HepG2 (cell line): ENCODE data around the gene MCC. TPM values are rescaled to one million over a fixed set of nuclear protein-coding genes. Genes with fewer than 3 reads are reported as not detected.

Source experiments
- HNRNPL ChIP-seq: fragments of 200-400 bp; formaldehyde crosslinking; IDR thresholded peaks from 2 replicates; pipeline ENCODE4 v1.6.1; 2017; ENCODE audit warnings: mild to moderate bottlenecking, low read depth, low read length
- ISX ChIP-seq: sonication (generic); formaldehyde crosslinking; conservative IDR thresholded peaks from 2 replicates; pipeline ENCODE4 v1.5.0; 2020; ENCODE audit warnings: missing genetic modification reagents
- MIXL1 ChIP-seq: IDR thresholded peaks from 2 replicates; pipeline ENCODE4 v1.6.1; 2016
- MYNN ChIP-seq: sonication (generic); formaldehyde crosslinking; IDR thresholded peaks from 2 replicates; pipeline ENCODE4 v1.4.0; 2020; ENCODE audit warnings: mild to moderate bottlenecking, low read depth, missing genetic modification reagents
- NCOA2 ChIP-seq: sonication (generic); formaldehyde crosslinking; IDR thresholded peaks from 2 replicates; pipeline ENCODE4 v1.8.0; 2022; ENCODE audit warnings: inconsistent platforms
- SNAI1 ChIP-seq: sonication (generic); formaldehyde crosslinking; IDR thresholded peaks from 2 replicates; pipeline ENCODE4 v1.5.0; 2020; ENCODE audit warnings: mild to moderate bottlenecking, missing genetic modification reagents, borderline replicate concordance
- SP1 ChIP-seq, 2 experiments: fragments of 450-650 bp in 1 of 2; sonication (generic) in 1 of 2; formaldehyde crosslinking in 1 of 2; IDR thresholded peaks; 2 replicates each; pipeline versions ENCODE4 v1.4.0 to v1.6.1; 2016 to 2020; ENCODE audit warnings: missing genetic modification reagents in 1 of 2
- SPEN ChIP-seq: sonication (generic); formaldehyde crosslinking; IDR thresholded peaks from 2 replicates; pipeline ENCODE4 v1.5.1; 2020; ENCODE audit warnings: low read depth, mild to moderate bottlenecking, missing genetic modification reagents
- TBX2 ChIP-seq: sonication (generic); formaldehyde crosslinking; IDR thresholded peaks from 2 replicates; pipeline ENCODE4 v1.5.0; 2020; ENCODE audit warnings: missing genetic modification reagents, mild to moderate bottlenecking, borderline replicate concordance
- THAP7 ChIP-seq: sonication (generic); formaldehyde crosslinking; IDR thresholded peaks from 2 replicates; pipeline ENCODE4 v1.8.1; 2023; ENCODE audit warnings: mild to moderate bottlenecking, missing genetic modification reagents
- YY1 ChIP-seq: IDR thresholded peaks from 2 replicates; pipeline ENCODE4 v1.6.1; 2011; ENCODE audit warnings: low read length, low read depth, moderate library complexity, mild to moderate bottlenecking; ENCODE audit not compliant: insufficient read depth, insufficient replicate concordance
- ZBTB20 ChIP-seq: sonication (generic); formaldehyde crosslinking; IDR thresholded peaks from 2 replicates; pipeline ENCODE4 v1.8.1; 2023; ENCODE audit warnings: missing genetic modification reagents, low read depth, mild to moderate bottlenecking, borderline replicate concordance
- ZBTB34 ChIP-seq: sonication (generic); formaldehyde crosslinking; IDR thresholded peaks from 2 replicates; pipeline ENCODE4 v1.8.0; 2022; ENCODE audit warnings: mild to moderate bottlenecking, missing genetic modification reagents
- ZNF225 ChIP-seq: sonication (generic); formaldehyde crosslinking; IDR thresholded peaks from 2 replicates; pipeline ENCODE4 v1.4.0; 2020; ENCODE audit warnings: mild to moderate bottlenecking, missing genetic modification reagents
- ZNF44 ChIP-seq: sonication (generic); formaldehyde crosslinking; IDR thresholded peaks from 2 replicates; pipeline ENCODE4 v1.5.1; 2020; ENCODE audit warnings: mild to moderate bottlenecking, missing genetic modification reagents
- ZNF616 ChIP-seq: sonication (generic); formaldehyde crosslinking; IDR thresholded peaks from 2 replicates; pipeline ENCODE4 v1.5.0; 2020; ENCODE audit warnings: low read depth, mild to moderate bottlenecking, missing genetic modification reagents
- ZNF761 ChIP-seq: sonication (generic); formaldehyde crosslinking; conservative IDR thresholded peaks from 2 replicates; pipeline ENCODE4 v1.4.0; 2020; ENCODE audit warnings: mild to moderate bottlenecking, missing genetic modification reagents
- ZNF768 ChIP-seq: sonication (generic); formaldehyde crosslinking; IDR thresholded peaks from 2 replicates; pipeline ENCODE4 v1.4.0; 2020; ENCODE audit warnings: missing genetic modification reagents
- polyA plus RNA-seq, 8 experiments: library from polyadenylated mRNA; depleted of rRNA in 3 of 8; stranded (reverse) in 7 of 8; unstranded in 1 of 8; fragments of >200 nt; fragmentation: Illumina TruSeq in 4 of 8; extraction: Trizol in 4 of 8; gene quantifications; 2 replicates each; pipeline versions ENCODE4 v1.2.1 to v1.2.3, GENCODE V29; 2011 to 2016; ENCODE audit warnings: low read depth in 4 of 8, missing spikeins in 1 of 8, mixed read lengths in 1 of 8; ENCODE audit not compliant: insufficient read depth in 1 of 8
- total RNA-seq, 5 experiments: library from RNA; depleted of rRNA; stranded (reverse); fragments of >200 nt; fragmentation: Illumina TruSeq; extraction: Trizol; gene quantifications; 2 replicates each; pipeline ENCODE4 v1.2.3, GENCODE V29; 2016; ENCODE audit warnings: low read depth in 1 of 5
- TF ChIP-seq, protein P1 (sequence below): sonication (generic); formaldehyde crosslinking; IDR thresholded peaks from 2 replicates; pipeline ENCODE4 v1.4.0; 2020; ENCODE audit warnings: mild to moderate bottlenecking, missing genetic modification reagents
- TF ChIP-seq, protein P2 (sequence below): sonication (generic); formaldehyde crosslinking; IDR thresholded peaks from 2 replicates; pipeline ENCODE4 v1.4.0; 2020; ENCODE audit warnings: low read depth, missing genetic modification reagents

Gene MCC
- total and polyA plus RNA-seq, 2 of the 13 experiments (the other 11 are each of a cell fraction or from before 2014, with no cell fraction given) = 0.55 to 2.4 TPM

- TF ChIP-seq ZBTB34 (CRISPR knock-in tag) (no peak), ZNF616 (CRISPR knock-in tag) (peak; percentile 81), THAP7 (CRISPR knock-in tag) (peak; percentile 42; the same call in 1 of the 2 replicates), SPEN (CRISPR knock-in tag) (peak; percentile 76), MYNN (CRISPR knock-in tag) (no peak), SNAI1 (CRISPR knock-in tag) (no peak), YY1 (peak; percentile 91), NCOA2 (CRISPR knock-in tag) (no peak), TBX2 (peak; percentile 80), ZBTB20 (CRISPR knock-in tag) (peak; percentile 32; the same call in 1 of the 2 replicates), ZNF768 (CRISPR knock-in tag) (peak; percentile 75; the same call in 1 of the 2 replicates), HNRNPL (no peak), ZNF44 (CRISPR knock-in tag) (no peak; the same call in 1 of the 2 replicates), ZNF225 (CRISPR knock-in tag) (peak; percentile 84; the same call in 1 of the 2 replicates), ISX (no peak), ZNF761 (CRISPR knock-in tag) (peak; percentile 75; the same call in 1 of the 2 replicates), MIXL1 (no peak; the same call in 1 of the 2 replicates), SP1 (IDR thresholded peaks at IDR 0.05) (no peak), SP1 (CRISPR knock-in tag; IDR thresholded peaks at IDR 0.05) (no peak; the same call in 1 of the 2 replicates)
- TF ChIP-seq, protein P1, sequence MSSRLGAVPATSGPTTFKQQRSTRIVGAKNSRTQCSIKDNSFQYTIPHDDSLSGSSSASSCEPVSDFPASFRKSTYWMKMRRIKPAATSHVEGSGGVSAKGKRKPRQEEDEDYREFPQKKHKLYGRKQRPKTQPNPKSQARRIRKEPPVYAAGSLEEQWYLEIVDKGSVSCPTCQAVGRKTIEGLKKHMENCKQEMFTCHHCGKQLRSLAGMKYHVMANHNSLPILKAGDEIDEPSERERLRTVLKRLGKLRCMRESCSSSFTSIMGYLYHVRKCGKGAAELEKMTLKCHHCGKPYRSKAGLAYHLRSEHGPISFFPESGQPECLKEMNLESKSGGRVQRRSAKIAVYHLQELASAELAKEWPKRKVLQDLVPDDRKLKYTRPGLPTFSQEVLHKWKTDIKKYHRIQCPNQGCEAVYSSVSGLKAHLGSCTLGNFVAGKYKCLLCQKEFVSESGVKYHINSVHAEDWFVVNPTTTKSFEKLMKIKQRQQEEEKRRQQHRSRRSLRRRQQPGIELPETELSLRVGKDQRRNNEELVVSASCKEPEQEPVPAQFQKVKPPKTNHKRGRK (CRISPR knock-in tag) = no peak
- TF ChIP-seq, protein P2, sequence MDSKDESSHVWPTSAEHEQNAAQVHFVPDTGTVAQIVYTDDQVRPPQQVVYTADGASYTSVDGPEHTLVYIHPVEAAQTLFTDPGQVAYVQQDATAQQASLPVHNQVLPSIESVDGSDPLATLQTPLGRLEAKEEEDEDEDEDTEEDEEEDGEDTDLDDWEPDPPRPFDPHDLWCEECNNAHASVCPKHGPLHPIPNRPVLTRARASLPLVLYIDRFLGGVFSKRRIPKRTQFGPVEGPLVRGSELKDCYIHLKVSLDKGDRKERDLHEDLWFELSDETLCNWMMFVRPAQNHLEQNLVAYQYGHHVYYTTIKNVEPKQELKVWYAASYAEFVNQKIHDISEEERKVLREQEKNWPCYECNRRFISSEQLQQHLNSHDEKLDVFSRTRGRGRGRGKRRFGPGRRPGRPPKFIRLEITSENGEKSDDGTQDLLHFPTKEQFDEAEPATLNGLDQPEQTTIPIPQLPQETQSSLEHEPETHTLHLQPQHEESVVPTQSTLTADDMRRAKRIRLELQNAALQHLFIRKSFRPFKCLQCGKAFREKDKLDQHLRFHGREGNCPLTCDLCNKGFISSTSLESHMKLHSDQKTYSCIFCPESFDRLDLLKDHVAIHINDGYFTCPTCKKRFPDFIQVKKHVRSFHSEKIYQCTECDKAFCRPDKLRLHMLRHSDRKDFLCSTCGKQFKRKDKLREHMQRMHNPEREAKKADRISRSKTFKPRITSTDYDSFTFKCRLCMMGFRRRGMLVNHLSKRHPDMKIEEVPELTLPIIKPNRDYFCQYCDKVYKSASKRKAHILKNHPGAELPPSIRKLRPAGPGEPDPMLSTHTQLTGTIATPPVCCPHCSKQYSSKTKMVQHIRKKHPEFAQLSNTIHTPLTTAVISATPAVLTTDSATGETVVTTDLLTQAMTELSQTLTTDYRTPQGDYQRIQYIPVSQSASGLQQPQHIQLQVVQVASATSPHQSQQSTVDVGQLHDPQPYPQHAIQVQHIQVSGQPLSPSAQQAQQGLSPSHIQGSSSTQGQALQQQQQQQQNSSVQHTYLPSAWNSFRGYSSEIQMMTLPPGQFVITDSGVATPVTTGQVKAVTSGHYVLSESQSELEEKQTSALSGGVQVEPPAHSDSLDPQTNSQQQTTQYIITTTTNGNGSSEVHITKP (CRISPR knock-in tag) = peak; percentile 37; the same call in 1 of the 2 replicates
Measured at GRCh38 chr5:113513384-113514288, 25.4 kb upstream of the MCC start, which contains the start of gene YTHDC2 (continued).
